Middle frontal gyrus (tissue), 1 donor: ENCODE results near the gene SOX5.
"Not testable (repeated sequence)": the region's sequence is repeated elsewhere in the genome, so short reads cannot be mapped to it uniquely, and the experiment has no call there.

Experiments used
- DNase-seq: peaks from one replicate; pipeline ENCODE4 v3.0.0-alpha.2; 2015; ENCODE audit warnings: low spot score; ENCODE audit errors: extremely low spot score

Gene SOX5

DNA sequence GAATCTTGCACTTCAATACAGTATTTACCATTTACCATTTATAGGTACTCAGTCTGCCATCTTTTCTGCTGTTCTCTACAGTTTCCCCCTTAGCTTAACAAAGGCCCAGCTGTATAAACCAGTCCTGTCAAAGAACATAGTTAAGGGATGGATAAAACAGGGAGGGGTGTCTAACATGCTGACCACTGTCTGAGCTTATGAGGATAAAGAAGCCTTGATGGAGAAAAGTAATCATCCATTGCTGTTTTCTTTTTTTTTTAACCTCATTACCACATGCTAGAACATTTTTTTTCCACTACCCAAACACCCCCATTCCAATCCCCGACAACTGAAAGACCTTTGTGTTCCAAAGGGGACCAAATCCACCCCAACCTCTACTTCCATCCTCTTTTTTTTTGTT is 39.9 kb downstream of the SOX5 start:
- no peak for DNase-seq

DNA sequence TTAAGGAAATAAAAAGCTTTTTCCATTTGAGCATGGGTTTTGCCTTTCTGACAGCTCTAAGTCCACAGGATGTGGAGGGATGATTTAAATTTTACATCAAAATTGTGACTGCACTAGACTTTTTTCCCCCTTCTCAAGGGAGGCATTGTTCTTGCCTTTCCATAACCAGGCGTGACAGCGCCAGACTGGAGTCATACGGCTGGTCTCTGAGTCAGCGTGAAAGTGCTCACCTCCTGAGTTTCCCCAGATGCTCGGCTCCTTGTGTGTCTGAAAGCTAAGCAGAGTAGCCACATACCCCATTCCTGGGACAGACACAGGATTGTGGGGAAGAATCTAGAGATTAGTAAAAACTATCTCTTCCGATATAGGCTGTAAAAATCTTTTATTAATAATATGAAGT is 43.1 kb downstream of the SOX5 start:
- DNase-seq = no peak

GRCh38 chr12:23899434-23899833 is 50.0 kb downstream of the SOX5 start:
- no peak for DNase-seq

DNA sequence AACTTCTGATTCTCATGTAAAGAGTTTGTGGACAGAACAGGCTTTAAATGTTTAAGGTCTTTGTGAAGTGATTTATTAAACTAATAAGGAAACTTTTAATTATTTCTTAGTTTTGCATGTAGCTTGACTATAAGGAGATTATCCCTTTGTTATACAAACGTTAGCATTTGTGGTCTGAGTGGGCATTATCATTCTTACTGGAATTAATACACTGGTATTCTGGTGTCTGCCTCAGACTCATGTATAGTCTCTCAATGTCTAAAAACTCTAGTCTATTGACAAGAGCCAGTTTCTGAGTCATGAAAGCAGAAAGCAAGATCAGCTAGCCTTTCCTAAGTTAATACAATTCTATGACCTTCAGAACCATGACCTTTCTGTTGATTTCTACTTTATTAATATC is 51.3 kb downstream of the SOX5 start:
- no peak for DNase-seq

GRCh38 chr12:23895792-23896218 is 53.7 kb downstream of the SOX5 start:
- DNase-seq = no peak

- DNase-seq = no peak
These were observed 55.9 kb downstream of the SOX5 start for GRCh38 chr12:23893611-23894010.

- no peak for DNase-seq
These were observed 58.4 kb downstream of the SOX5 start for GRCh38 chr12:23891115-23891514.

GRCh38 chr12:23889069-23889440 is 60.4 kb downstream of the SOX5 start:
- no peak for DNase-seq

DNA sequence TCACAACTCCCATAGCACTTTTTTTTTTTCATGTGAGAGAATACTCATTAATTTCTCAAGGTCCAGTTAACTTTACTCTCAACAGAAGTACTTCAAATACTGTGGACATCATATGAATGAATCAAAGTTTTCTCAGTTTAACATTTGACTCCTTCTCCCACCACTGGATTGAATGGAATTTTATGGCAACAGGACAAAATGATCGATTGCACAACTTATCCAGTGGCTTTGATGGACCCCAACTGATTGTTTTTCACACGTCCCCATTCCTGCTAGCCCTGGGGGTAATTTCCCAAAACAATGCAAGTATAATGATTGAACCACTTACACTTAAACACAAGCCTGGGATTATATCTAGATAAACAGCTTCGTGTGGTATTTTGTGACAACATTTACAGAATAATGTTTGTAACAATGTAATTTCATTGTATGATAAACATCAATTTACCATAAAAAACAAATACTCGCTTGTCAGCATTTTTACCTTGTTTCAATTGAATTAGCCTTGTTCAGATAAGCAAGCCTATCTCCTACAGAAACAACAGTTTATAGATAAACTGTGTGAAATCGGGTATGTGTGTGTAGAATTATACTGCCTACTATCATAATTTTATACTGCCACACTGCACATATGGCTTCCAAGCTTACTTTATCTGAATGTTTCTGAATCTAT is 60.9 kb downstream of the SOX5 start:
- DNase-seq = no peak

DNA sequence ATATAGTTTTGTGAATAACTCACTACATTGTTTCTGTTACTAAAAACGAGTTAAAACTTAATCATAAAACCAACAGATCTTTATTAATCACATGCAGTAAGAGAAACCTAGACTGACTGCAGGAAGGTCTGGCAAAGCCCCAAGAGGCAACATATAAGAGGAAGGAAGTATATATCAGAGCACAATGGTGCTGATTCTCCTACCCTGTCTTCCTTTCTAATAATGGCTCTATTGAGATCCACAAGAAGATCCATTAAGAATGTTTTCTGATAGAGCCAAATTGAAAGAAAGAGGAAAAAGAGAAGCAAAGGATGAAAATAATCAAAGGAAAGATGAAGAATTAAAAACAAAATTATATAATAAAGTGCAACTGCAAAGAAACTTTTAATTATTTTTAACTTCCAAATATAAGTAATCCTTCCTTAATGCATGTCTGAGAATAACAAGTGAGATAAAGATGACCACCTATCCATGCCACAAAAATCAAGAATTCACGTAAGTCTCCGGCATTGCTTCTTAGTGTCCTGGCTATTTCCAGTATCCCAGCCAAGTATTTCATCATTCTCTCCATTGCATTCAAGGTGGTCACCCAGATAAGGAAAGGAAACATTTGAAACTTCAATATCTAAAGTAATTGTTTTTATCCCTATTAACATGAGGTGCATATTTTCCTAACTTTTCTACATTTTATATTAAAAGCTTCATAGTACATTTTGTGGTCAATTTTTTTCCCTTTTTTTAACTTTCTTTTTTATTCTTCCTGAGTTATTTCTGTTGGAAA is 62.2 kb downstream of the SOX5 start:
- no peak for DNase-seq

- no peak for DNase-seq
These were observed 64.1 kb downstream of the SOX5 start for GRCh38 chr12:23885394-23885793.

GRCh38 chr12:23884909-23885308 is 64.6 kb downstream of the SOX5 start:
- no peak for DNase-seq

GRCh38 chr12:23880988-23881387 is 68.5 kb downstream of the SOX5 start:
- DNase-seq = no peak

GRCh38 chr12:23876618-23877017 is 72.9 kb downstream of the SOX5 start:
- not testable (repeated sequence) for DNase-seq

- DNase-seq = no peak
These were observed 81.7 kb downstream of the SOX5 start for GRCh38 chr12:23867794-23868193.

- no peak for DNase-seq
These were observed 86.8 kb downstream of the SOX5 start for GRCh38 chr12:23862701-23863100.

DNA sequence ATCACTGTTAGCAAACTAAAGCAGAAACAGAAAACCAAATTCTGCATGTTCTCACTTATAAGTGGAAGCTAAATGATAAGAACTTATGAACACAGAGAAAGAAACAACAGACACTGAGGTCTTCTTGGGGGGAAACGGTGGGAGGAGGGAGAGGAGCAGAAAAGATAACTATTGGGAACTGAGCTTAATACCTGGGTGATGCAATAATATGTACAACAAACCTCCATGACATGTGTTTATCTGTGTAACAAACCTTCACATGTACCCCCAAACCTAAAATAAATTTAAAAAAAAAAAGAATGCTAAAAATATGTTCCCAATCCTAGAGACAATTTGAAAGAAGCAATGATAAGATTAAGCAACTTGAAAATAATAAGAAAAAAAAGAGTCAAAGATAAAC is 89.5 kb downstream of the SOX5 start:
- no peak for DNase-seq

- DNase-seq = no peak
These were observed 92.3 kb downstream of the SOX5 start for GRCh38 chr12:23857178-23857577.

DNA sequence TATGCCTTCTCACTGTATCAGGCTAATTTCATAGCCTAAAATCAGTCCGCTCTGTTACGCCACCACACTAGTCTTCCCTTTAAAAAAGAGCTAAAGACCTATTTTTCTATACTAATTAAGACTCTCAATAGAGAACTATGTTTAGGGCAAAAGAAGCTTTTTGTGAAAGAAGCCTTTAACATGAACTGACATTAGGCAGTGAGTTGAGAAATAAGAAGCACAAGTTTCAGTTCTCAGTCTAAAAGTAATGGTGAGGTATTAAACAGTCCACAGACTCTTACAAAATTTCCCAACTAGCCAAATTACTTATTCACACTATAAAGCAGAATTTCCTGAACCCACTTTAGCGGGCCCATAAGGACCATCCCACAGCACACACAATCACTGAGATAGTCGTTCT is 93.7 kb downstream of the SOX5 start:
- no peak for DNase-seq

DNA sequence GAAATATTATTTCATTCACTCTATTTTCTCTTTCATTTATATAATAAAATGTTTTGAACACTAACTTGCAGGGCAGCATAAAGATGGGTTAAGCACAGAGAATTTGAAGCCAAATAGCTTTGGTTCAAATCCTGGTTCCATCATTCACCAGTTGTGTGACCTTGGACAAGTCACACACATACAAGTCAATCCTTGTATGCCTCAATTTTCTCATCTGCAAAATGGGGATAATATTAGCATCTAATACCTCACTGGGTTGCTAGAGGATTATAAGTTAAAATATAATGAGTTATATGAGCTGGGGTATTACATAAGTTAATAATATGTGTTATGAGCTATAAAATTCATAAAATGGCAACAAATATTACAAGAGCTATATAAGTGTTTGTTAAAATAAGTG is 94.9 kb downstream of the SOX5 start:
- no peak for DNase-seq

DNA sequence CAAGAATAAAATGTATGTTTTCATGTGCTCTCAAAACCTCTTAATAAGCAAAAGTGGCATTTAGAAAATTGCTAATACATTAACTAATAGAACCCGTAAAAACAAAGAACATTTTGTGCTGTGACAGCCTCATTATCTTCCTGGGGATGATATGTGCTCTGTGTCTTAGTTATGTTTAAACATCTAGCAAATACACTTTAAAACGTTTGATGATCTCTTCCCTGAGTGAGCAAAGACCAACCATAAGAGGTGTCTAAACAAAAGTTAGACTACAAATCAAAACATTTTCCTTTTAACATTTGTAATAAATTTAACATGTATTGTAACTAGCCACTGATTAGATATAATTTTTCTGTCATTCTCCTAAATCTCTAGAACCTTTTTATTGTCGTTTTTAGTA is 95.8 kb downstream of the SOX5 start:
- no peak for DNase-seq

- no peak for DNase-seq
These were observed 97.9 kb downstream of the SOX5 start for GRCh38 chr12:23851602-23852001.

DNA sequence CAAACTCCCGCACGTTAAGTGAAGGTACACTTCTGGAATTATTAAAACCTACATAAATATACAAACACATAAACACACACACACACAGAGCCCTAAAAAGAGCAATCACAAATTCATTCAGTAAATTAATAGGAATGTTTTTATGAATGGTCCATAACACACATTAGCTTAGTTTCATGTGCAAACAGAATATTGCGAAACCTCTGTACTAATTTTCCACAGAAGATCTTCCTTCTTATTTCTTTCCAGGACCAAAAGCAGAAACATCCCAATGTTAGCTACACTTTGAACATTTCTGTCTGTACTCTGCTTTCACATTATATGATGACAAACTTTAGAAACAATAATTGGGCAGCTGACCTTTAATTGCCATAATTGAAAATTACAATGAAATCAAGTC is 101.6 kb downstream of the SOX5 start:
- DNase-seq = no peak
